Daoy (cell line): ENCODE results near the gene CCDC24. TPM values are rescaled to one million over a fixed set of nuclear protein-coding genes. Genes with fewer than 3 reads are reported as not detected.

Experiments
- DNase-seq: peaks from one replicate; pipeline ENCODE4 v3.0.0-alpha.2; 2015; ENCODE audit warnings: low read depth
- total RNA-seq: library from RNA; depleted of rRNA; stranded (reverse); fragments of >200 nt; shearing (Covaris generic); gene quantifications from 2 replicates; pipeline ENCODE4 v1.2.3, GENCODE V29; 2014

Gene CCDC24
- total RNA-seq, 1 experiment from 2014 or later, result 1.8 TPM

GRCh38 chr1:43963006-43963405, 28.4 kb upstream of the CCDC24 start:
- no peak for DNase-seq

- no peak for DNase-seq
These were observed 27.5 kb upstream of the CCDC24 start for GRCh38 chr1:43963890-43964289.

GRCh38 chr1:43965316-43965715, 26.1 kb upstream of the CCDC24 start:
- no peak for DNase-seq

GRCh38 chr1:43968348-43968948, 23.0 kb upstream of the CCDC24 start:
- DNase-seq, result no peak

GRCh38 chr1:43969416-43969745, 22.0 kb upstream of the CCDC24 start:
- DNase-seq, result no peak

GRCh38 chr1:43969746-43970466, 21.5 kb upstream of the CCDC24 start, which contains the start of gene DPH2:
DPH2 (plus strand) TSS chr1:43970010; CDS start chr1:43970176, 166 bp downstream.
- peak; percentile 98 for DNase-seq

GRCh38 chr1:43970502-43970901, 20.9 kb upstream of the CCDC24 start:
- no peak for DNase-seq

GRCh38 chr1:43970911-43971310, 20.5 kb upstream of the CCDC24 start:
- DNase-seq, result no peak

- DNase-seq, result no peak
These were observed 19.9 kb upstream of the CCDC24 start for GRCh38 chr1:43971336-43971980.

GRCh38 chr1:43973981-43974442, 17.4 kb upstream of the CCDC24 start:
- no peak for DNase-seq

- DNase-seq, result peak; percentile 98
These were observed 16.8 kb upstream of the CCDC24 start, which contains the start of gene ATP6V0B for GRCh38 chr1:43974443-43975248. ATP6V0B (plus strand) TSS chr1:43974960; CDS start chr1:43975041, 81 bp downstream.

GRCh38 chr1:43975249-43975961, 16.0 kb upstream of the CCDC24 start:
- no peak for DNase-seq

- DNase-seq, result no peak
These were observed 15.4 kb upstream of the CCDC24 start for GRCh38 chr1:43976045-43976444.

GRCh38 chr1:43976890-43977289, 14.5 kb upstream of the CCDC24 start:
- DNase-seq, result no peak

- no peak for DNase-seq
These were observed 13.8 kb upstream of the CCDC24 start for GRCh38 chr1:43977376-43978263.

GRCh38 chr1:43978264-43978550, 13.2 kb upstream of the CCDC24 start:
- DNase-seq, result no peak

- peak; percentile 68 for DNase-seq
These were observed 12.7 kb upstream of the CCDC24 start, which contains the start of gene B4GALT2 for GRCh38 chr1:43978551-43979260. B4GALT2 (plus strand) TSS chr1:43979210; CDS start chr1:43981161, 1,951 bp downstream.

- DNase-seq, result no peak
These were observed 12.2 kb upstream of the CCDC24 start for GRCh38 chr1:43979261-43979527.

- peak; percentile 82 for DNase-seq
These were observed 11.7 kb upstream of the CCDC24 start for GRCh38 chr1:43979528-43980254.
